HG02884 (cell line): ENCODE measurements around the gene RASEF.

ENCODE experiments used
- ATAC-seq: cut with Tn5 transposase; IDR thresholded peaks from one replicate; pipeline ENCODE4 v1.9.1; 2021; ENCODE audit warnings: mild to moderate bottlenecking, moderate library complexity; ENCODE audit not compliant: unreplicated experiment

The RASEF gene

GRCh38 chr9:83056911-83057310 is 6.0 kb downstream of the RASEF start:
- ATAC-seq = no peak

DNA sequence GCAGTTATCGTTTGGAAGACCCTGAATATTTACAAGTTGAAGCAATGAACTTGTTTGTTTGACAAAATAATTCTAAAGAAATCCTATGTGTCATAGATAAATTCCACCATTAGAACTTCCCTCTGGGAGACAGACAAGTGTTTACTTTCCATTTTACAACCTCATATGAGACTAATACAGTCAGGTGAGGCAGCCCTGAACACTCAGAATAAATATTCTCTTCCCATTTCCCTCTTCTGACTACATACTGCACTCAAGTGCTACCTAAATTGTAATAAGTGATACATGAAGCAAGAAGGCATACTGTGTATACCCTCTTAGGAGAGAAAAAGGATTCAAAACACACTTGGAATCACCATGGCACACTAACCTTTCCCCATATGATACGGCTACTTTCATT is 6.8 kb downstream of the RASEF start:
- no peak for ATAC-seq

DNA sequence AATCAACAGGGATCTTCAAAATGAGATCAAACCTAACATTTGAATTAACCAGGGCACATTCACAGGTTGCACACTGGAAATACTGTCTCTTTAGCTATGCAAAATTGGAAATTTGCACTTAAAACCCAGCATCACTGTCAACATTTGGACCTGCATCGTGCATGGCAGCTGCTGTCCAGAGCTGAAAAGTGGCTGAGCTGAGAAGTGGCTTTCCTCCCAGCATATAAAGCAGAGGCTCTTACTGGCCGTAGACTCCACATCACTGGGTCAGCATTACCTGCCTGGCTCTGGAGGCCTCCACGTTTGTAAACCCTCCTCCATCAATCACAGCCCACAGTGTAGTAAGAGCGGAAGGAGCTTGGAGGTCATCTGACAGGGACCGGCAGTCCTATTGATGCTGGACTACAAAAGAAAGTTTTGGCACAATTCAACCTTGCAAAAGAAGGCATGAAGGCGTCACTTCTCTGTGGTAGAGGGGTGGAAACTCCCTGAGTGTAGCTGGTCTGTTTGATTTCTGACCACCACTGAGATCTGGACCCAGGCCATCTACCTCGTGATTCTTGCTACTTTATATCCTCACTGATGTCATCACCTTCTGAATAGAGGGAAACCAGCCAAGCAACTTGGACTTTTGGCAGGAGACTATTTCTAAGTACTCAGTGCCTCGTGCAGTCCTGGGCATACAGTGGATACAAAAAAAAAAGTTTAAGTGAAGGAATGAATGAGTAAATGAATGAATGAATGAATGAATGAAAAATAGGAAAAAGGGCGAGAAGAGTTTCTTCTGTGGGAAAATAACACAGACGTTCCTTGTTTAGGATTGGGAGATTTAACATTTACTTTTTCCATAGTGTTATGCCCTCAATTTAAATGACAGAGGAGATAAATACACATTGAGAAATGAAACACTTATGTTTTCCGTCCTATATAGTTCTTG is 14.8 kb downstream of the RASEF start:
- no peak for ATAC-seq

- peak; percentile 50 for ATAC-seq
Measured at GRCh38 chr9:83043597-83043996, 19.3 kb downstream of the RASEF start.

DNA sequence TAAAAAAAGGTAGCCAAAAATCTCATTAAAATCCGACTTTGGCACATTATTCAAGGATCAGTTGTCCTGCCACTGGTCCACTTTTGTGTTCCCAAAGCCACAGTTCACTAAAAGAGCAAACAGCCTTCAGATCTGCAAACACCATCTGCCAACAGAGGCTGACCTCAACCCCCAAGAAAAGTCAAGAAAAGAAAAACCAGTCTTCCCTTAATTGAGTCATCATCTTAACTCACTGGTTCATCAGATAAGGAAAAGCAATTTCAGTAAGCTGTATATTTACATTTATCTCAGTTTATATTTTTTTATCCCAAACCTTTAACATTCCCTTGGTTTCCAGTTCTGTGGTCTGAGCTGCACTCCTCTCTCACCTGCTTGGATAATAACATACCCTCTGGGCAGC is 21.2 kb downstream of the RASEF start:
- no peak for ATAC-seq

GRCh38 chr9:83039303-83039702 is 23.6 kb downstream of the RASEF start:
- no peak for ATAC-seq

GRCh38 chr9:83036043-83036442 is 26.9 kb downstream of the RASEF start:
- no peak for ATAC-seq

DNA sequence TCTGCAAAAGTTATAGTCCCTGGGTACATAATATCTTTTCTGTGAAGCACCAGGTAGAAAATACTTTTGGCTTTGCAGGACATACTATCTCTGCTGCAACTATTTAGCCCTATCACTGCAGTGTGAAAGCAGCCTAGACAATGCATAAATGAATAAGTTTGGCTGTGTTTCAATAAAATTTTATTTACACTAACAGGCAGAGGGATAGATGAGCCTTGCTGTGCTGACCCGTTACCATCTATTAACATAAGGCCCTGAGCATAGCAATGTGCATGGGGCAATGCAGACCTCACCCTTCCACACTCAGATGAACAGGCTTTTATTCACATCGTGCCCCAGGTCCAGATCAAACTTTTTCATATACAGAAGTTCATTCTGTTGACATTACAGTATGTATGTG is 27.8 kb downstream of the RASEF start:
- no peak for ATAC-seq

DNA sequence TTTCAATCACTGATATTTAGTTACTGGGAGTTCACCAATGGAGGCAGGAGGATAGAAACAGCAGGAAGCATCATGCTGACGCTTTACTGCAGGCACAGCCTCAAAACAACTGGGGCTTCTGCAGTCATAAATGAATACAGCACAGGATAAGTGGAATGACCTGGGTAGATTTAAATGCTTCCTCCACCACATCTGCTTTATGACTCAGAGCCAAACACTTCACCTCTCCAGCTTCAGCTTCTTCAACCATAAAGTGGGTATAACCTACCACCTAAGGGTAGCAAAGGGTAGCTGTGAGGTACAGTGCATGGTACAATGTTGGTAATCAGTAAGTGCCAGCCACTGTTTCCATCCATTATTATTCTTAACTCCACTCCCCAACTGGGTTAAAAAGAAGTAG is 28.4 kb downstream of the RASEF start:
- no peak for ATAC-seq

- ATAC-seq = no peak
Measured at GRCh38 chr9:83034026-83034425, 28.9 kb downstream of the RASEF start.

GRCh38 chr9:83032065-83032625 is 30.8 kb downstream of the RASEF start:
- ATAC-seq = no peak

GRCh38 chr9:83030391-83031107 is 32.4 kb downstream of the RASEF start:
- no peak for ATAC-seq

DNA sequence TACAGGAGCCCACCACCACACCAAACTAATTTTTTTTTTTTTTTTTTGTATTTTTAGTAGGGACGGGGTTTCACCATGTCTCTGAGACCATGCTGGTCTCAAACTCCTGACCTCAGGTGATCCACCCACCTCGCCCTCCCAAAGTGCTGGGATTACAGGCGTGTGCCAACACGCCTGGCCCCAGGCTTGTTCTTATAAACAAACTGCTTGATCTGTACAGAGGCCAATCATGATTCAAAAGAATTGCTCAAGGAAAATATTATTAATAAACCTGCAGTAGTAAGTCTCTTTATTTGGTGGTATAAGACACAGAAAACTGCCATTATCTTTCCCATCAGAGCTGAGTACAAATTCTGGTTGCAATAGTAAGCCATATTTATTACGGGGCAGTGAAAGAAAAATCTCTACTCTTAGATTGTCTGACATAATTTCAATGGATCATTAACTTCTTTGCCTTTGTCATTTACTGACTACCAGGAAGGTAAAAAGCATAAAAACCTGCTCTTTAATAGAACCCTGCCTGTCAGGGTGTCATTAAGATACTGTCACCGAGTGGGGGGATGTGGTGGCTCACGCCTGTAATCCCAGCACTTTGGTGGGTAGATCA is 33.3 kb downstream of the RASEF start:
- no peak for ATAC-seq

- no peak for ATAC-seq
Measured at GRCh38 chr9:83027153-83027891, 35.6 kb downstream of the RASEF start.

DNA sequence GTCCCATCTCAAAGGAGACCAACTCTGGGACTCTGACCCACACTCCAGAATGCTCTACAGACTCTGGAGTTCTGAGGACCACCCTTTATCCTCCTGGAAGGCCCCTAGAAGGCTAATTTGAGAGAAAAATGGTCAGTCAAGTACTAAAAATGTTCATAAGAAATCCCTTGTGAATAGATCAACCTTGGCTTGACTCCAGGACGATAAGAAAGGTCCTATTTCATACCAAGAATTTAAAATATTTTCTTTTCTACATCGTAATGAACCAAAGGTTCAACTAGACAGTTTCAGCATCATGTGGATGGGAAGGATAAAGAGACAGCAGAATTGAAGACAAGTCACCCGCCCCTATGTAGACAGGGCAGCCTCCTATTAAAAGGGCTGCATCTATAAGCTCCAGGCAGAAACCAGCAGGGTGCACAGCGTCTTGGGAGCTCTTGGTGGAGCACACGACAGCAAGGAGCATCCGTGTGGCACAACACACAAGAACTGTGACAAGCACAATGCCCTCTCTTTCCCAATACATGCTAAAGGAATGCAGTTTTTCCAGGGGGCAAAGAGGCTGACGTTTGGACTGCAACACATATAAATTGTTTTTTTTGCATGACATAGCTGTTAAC is 38.3 kb downstream of the RASEF start:
- no peak for ATAC-seq

- no peak for ATAC-seq
Measured at GRCh38 chr9:83023151-83023550, 39.8 kb downstream of the RASEF start.

DNA sequence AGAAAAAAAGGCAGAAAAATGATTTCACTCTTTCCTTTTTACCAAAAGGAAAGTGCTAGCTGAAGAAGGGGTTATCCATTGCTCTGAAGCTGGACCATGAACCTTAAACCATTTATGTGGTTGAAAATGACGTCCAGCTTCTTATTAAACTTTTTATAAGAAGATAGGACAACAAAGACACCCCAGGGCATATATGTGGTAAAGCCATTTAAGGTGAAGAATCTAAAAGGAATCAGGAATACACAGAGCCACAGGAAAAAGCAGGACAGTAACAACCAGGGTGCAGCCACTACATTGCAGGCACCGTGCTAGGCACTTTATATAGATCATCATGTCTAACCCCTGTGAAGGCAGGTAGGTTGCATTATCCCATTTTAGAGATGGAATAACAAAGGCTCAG is 42.1 kb downstream of the RASEF start:
- no peak for ATAC-seq

DNA sequence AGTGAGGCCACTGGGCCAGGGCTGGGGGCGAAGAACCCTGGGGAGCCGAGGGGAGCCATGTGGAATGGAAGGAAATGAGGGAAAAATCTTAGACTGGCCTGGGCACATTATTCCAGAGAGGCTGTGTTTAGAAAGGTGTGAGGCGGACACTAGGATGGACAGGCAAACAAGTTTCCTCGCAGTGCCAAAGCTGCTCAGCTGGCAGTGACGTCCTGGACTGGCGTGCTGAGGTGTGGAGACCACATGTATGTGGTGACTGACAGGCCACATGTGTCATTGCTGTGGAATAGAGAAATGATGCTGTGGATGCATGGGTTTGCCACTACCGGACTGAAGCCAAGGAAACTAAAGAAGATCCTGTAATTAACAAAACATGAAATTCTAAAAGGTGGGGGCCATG is 42.6 kb downstream of the RASEF start:
- no peak for ATAC-seq

DNA sequence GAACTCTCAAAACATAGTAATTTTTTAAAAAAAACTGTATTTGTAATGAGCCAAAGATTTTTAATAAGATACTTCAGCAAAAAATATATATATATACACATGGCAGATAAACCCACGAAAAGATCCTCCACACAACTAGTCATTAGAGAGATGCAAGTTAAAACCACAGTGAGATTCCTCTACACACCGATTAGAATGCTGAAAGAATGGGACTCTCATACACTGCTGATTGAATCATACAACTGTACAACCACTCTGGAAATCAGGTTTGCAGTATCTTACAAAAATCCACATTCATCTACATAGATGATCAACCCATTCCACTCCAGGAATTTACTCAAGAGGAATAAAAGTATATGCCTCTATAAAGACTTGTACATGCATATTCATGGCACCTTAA is 43.7 kb downstream of the RASEF start:
- no peak for ATAC-seq

- no peak for ATAC-seq
Measured at GRCh38 chr9:83015897-83016296, 47.0 kb downstream of the RASEF start.
